ENCODE measurements around the gene TNFSF9. TPM values are rescaled to one million over a fixed set of nuclear protein-coding genes. Genes with fewer than 3 reads are reported as not detected.
A peak's percentile ranks its signal among the peaks of the same experiment; 100 is the strongest.

Gene TNFSF9
- total and polyA plus RNA-seq, 2 donors (not counting 1 experiment from before 2014, with no cell fraction given), result 11.7 to 24.3 TPM

DNA sequence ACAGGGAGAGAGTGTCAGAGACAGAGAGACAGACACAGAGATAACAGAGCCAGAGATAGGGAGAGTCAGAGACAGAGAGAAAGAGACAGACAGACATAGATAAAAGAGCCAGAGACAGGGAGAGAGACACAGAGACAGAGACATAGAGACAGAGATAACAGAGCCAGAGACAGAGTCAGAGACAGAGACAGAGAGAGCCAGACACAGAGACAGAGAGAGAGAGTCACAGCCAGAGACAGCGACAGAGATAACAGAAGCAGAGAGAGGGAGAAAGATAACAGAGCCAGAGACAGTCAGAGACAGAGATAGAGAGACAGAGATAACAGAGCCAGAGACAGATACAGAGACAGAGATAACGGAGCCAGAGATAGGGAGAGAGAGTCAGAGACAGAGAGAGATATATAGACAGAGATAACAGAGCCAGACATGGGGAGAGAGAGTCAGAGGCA lies 865 bp upstream of the TNFSF9 start:
- intact Hi-C loops (cut with micrococcal nuclease), result loop anchor here (2.0 kb wide), 1 partner anchor 49 kb away; no protein-coding TSS in a partner anchor
- no peak overlapping the region for H3K27ac ChIP-seq (ENCODE audit: low read length in 2 of 2)
- 90% methylated on average over 2 of the region's 2 CpGs for WGBS (ENCODE audit: insufficient coverage)
- no peak overlapping the region for H3K9ac ChIP-seq (ENCODE audit: low read length)
- ChIA-PET CTCF (no interaction called here), POLR2A (no interaction called here)
- H3K9me3 ChIP-seq (ENCODE audit: control extremely low read depth in 1 of 3, control insufficient read depth in 2 of 3, insufficient read depth in 1 of 3, low read length in 2 of 3), result peaks cover 0 to 5% (median 0%) of the 10 kb centered on the region in 3 donors
- H3K4me1 ChIP-seq (ENCODE audit: control insufficient read depth in 2 of 2, insufficient read depth in 2 of 2, low read length in 2 of 2), result peaks cover 42 to 63% of the 10 kb centered on the region in 2 donors
- no peak overlapping the region for H2AFZ ChIP-seq (ENCODE audit: insufficient read depth, low read depth, low read length, poor library complexity, severe bottlenecking)
- peaks cover 0 to 17% (median 7%) of the 10 kb centered on the region in 4 experiments for H3K27me3 ChIP-seq (replicated peaks in 1 of 4; ENCODE audit: control extremely low read depth in 1 of 4, control insufficient read depth in 3 of 4, insufficient read depth in 4 of 4, low read length in 3 of 4)
- DNase-seq (no peak), ATAC-seq (ENCODE audit: low read depth) (no peak)
- no peak for TF ChIP-seq CTCF (IDR thresholded peaks at IDR 0.05)
- no peak for TF ChIP-seq EZH2 (IDR thresholded peaks at IDR 0.05; ENCODE audit: borderline replicate concordance, insufficient read depth, low read depth, low read length, poor library complexity, severe bottlenecking)
- Mint-ChIP-seq H3K4me3 (peak overlapping the region; percentile 87), H3K9me3 (ENCODE audit: insufficient read depth) (no peaks in the 10 kb centered on the region), H3K4me1 (peaks cover 54% of the 10 kb centered on the region), H3K27ac (peak overlapping the region; percentile 68), H3K27me3 (peaks cover 11% of the 10 kb centered on the region)
- H3K36me3 ChIP-seq (replicated peaks in 1 of 2; ENCODE audit: control extremely low read depth in 1 of 2, control insufficient read depth in 1 of 2, extremely low read depth in 1 of 2, insufficient read depth in 2 of 2, low read length in 1 of 2), result no peaks in the 10 kb centered on the region
- no peak overlapping the region for H3K4me3 ChIP-seq (ENCODE audit: control extremely low read depth in 1 of 5, extremely low read depth in 1 of 5, insufficient read depth in 1 of 5, low read depth in 2 of 5, low read length in 4 of 5)
- H3K4me2 ChIP-seq (replicated peaks; ENCODE audit: low read depth, low read length, poor library complexity, severe bottlenecking), result peak overlapping the region; percentile 87
- H4K20me1 ChIP-seq (ENCODE audit: control insufficient read depth, insufficient read depth, low read length, poor library complexity, severe bottlenecking), result peaks cover 5% of the 10 kb centered on the region
- H3K79me2 ChIP-seq (ENCODE audit: control insufficient read depth, insufficient read depth, low read length), result no peaks in the 10 kb centered on the region

DNA sequence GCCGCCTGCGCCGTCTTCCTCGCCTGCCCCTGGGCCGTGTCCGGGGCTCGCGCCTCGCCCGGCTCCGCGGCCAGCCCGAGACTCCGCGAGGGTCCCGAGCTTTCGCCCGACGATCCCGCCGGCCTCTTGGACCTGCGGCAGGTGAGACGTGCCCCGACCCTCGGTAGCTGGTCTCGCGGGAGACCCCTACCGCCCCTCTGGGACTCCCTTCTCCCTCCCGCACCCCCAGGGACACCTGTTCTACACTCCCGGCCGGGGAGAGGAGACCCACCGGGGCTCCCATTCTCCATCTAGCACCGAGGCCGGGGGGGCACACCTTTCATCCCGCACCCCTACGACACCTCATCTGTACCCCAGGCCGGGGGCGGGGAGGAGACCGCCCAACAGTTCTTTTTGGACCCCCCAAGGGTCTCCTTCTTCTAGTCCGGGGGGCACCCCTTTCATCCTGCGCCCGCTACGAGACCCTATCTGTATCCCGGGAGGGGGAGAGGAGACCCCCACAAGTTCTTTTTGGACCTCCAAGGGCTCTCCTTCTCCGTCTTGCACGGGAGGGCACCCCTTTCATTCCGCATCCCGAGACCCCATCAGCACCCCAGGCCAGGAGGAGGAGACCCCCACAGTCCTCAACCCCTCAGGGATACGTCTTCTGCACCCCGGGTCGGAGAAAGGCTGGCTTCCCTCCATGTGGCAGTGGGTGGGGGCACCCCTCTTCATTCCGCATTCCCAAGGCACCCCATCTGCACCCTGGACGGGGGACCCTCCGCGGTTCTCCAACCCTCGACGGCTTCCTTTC lies 533 bp downstream of the TNFSF9 start:
- peak overlapping the region in 4 of 5 experiments; percentile 50 to 66 (median 60) for H3K4me3 ChIP-seq (ENCODE audit: control extremely low read depth in 1 of 5, extremely low read depth in 1 of 5, insufficient read depth in 1 of 5, low read depth in 2 of 5, low read length in 4 of 5)
- H4K20me1 ChIP-seq (ENCODE audit: control insufficient read depth, insufficient read depth, low read length, poor library complexity, severe bottlenecking), result peaks cover 5% of the 10 kb centered on the region
- ChIA-PET CTCF (interaction anchor here (0.9 to 1.4 kb wide), 2 partner anchors 24 to 56 kb away, joined by 3 to 4 read pairs; no protein-coding TSS in a partner anchor), POLR2A (interaction anchor here (0.6 to 1.3 kb wide), 6 partner anchors 9 to 1664 kb away, joined by 3 to 10 read pairs (median 4); no protein-coding TSS in a partner anchor)
- H3K27me3 ChIP-seq (replicated peaks in 1 of 4; ENCODE audit: control extremely low read depth in 1 of 4, control insufficient read depth in 3 of 4, insufficient read depth in 4 of 4, low read length in 3 of 4), result peaks cover 0 to 17% (median 7%) of the 10 kb centered on the region in 4 experiments
- H2AFZ ChIP-seq (ENCODE audit: insufficient read depth, low read depth, low read length, poor library complexity, severe bottlenecking), result peak overlapping the region; percentile 47
- H3K4me1 ChIP-seq (ENCODE audit: control insufficient read depth in 2 of 2, insufficient read depth in 2 of 2, low read length in 2 of 2), result peaks cover 49 to 72% of the 10 kb centered on the region in 2 donors
- intact Hi-C loops (cut with micrococcal nuclease), result no loop called here
- no peak for TF ChIP-seq EZH2 (IDR thresholded peaks at IDR 0.05; ENCODE audit: borderline replicate concordance, insufficient read depth, low read depth, low read length, poor library complexity, severe bottlenecking)
- no peak for TF ChIP-seq CTCF (IDR thresholded peaks at IDR 0.05)
- H3K9me3 Mint-ChIP-seq (ENCODE audit: insufficient read depth), result no peaks in the 10 kb centered on the region
- H3K27ac Mint-ChIP-seq, result peak overlapping the region; percentile 82
- H3K27me3 Mint-ChIP-seq, result peaks cover 11% of the 10 kb centered on the region
- H3K9ac ChIP-seq (ENCODE audit: low read length), result peak overlapping the region; percentile 64
- peak overlapping the region; percentile 87 for H3K4me3 Mint-ChIP-seq
- peaks cover 0 to 15% (median 3%) of the 10 kb centered on the region in 3 donors for H3K9me3 ChIP-seq (ENCODE audit: control extremely low read depth in 1 of 3, control insufficient read depth in 2 of 3, insufficient read depth in 1 of 3, low read length in 2 of 3)
- 9% methylated on average over 48 of the region's 57 CpGs for WGBS (ENCODE audit: insufficient coverage)
- no peaks in the 10 kb centered on the region for H3K36me3 ChIP-seq (replicated peaks in 1 of 2; ENCODE audit: control extremely low read depth in 1 of 2, control insufficient read depth in 1 of 2, extremely low read depth in 1 of 2, insufficient read depth in 2 of 2, low read length in 1 of 2)
- H3K4me1 Mint-ChIP-seq, result peaks cover 65% of the 10 kb centered on the region
- no peaks in the 10 kb centered on the region for H3K79me2 ChIP-seq (ENCODE audit: control insufficient read depth, insufficient read depth, low read length)
- peak overlapping the region in 1 of 2 donors; percentile 54 for H3K27ac ChIP-seq (ENCODE audit: low read length in 2 of 2)
- peak; percentile 40 for DNase-seq
- H3K4me2 ChIP-seq (replicated peaks; ENCODE audit: low read depth, low read length, poor library complexity, severe bottlenecking), result peak overlapping the region; percentile 87
- ATAC-seq (ENCODE audit: low read depth), result no peak
